EH (cell line): ENCODE data around the gene MTFR2.
"Not testable (repeated sequence)": the region's sequence is repeated elsewhere in the genome, so short reads cannot be mapped to it uniquely, and the experiment has no call there.

Source experiments
- DNase-seq: peaks from one replicate; pipeline ENCODE4 v3.0.0-alpha.2; 2015; ENCODE audit warnings: low read depth

MTFR2 gene

GRCh38 chr6:136235233-136235564 is 14.9 kb downstream of the MTFR2 start:
- DNase-seq = peak; percentile 38

GRCh38 chr6:136232701-136233100 is 17.4 kb downstream of the MTFR2 start:
- no peak for DNase-seq

GRCh38 chr6:136230219-136230853 is 19.8 kb downstream of the MTFR2 start:
- DNase-seq = no peak

- no peak for DNase-seq
Measured at GRCh38 chr6:136228814-136229213, 21.3 kb downstream of the MTFR2 start.

GRCh38 chr6:136226674-136227377 is 23.3 kb downstream of the MTFR2 start:
- peak; percentile 23 for DNase-seq

GRCh38 chr6:136226027-136226673 is 24.0 kb downstream of the MTFR2 start:
- peak; percentile 66 for DNase-seq

- peak; percentile 12 for DNase-seq
Measured at GRCh38 chr6:136225496-136225895, 24.6 kb downstream of the MTFR2 start.

GRCh38 chr6:136224974-136225373 is 25.1 kb downstream of the MTFR2 start:
- DNase-seq = not testable (repeated sequence)

- no peak for DNase-seq
Measured at GRCh38 chr6:136216503-136217401, 33.4 kb downstream of the MTFR2 start.

GRCh38 chr6:136213853-136214252 is 36.3 kb downstream of the MTFR2 start:
- no peak for DNase-seq

GRCh38 chr6:136213012-136213539 is 37.0 kb downstream of the MTFR2 start:
- DNase-seq = no peak

GRCh38 chr6:136212608-136213007 is 37.5 kb downstream of the MTFR2 start:
- no peak for DNase-seq

- no peak for DNase-seq
Measured at GRCh38 chr6:136210398-136211165, 39.5 kb downstream of the MTFR2 start.

- no peak for DNase-seq
Measured at GRCh38 chr6:136209496-136209895, 40.6 kb downstream of the MTFR2 start.

- DNase-seq = no peak
Measured at GRCh38 chr6:136208783-136209182, 41.3 kb downstream of the MTFR2 start.

GRCh38 chr6:136201732-136202131 is 48.4 kb downstream of the MTFR2 start:
- DNase-seq = peak; percentile 40

- DNase-seq = no peak
Measured at GRCh38 chr6:136192902-136193301, 57.2 kb downstream of the MTFR2 start.

GRCh38 chr6:136191606-136192312 is 58.4 kb downstream of the MTFR2 start:
- DNase-seq = no peak

GRCh38 chr6:136189104-136189503 is 61.0 kb downstream of the MTFR2 start:
- DNase-seq = no peak

- no peak for DNase-seq
Measured at GRCh38 chr6:136188486-136188885, 61.6 kb downstream of the MTFR2 start.

GRCh38 chr6:136186363-136186762 is 63.7 kb downstream of the MTFR2 start:
- no peak for DNase-seq
